Upper lobe of right lung (tissue), 1 donor: ENCODE results near the gene GRK5. TPM values are rescaled to one million over a fixed set of nuclear protein-coding genes. Genes with fewer than 3 reads are reported as not detected.
A peak's percentile ranks its signal among the peaks of the same experiment; 100 is the strongest.
"Not testable (repeated sequence)": the region's sequence is repeated elsewhere in the genome, so short reads cannot be mapped to it uniquely, and the experiment has no call there.

Source experiments
- ATAC-seq: fragments of 200-7000 bp; cut with Tn5 transposase; one replicate; pipeline ENCODE4 v1.9.1; 2020; ENCODE audit warnings: mild to moderate bottlenecking, moderate library complexity
- DNase-seq: peaks from one replicate; pipeline ENCODE4 v3.0.0-alpha.2; 2020
- H3K27ac ChIP-seq: fragments of 200-600 bp; one replicate; pipeline ENCODE4 v1.8.0; 2022
- H3K27me3 ChIP-seq: fragments of 200-600 bp; one replicate; pipeline ENCODE4 v1.8.0; 2022; ENCODE audit warnings: mild to moderate bottlenecking
- H3K36me3 ChIP-seq: fragments of 200-600 bp; one replicate; pipeline ENCODE4 v1.8.0; 2022
- H3K4me1 ChIP-seq: fragments of 200-600 bp; one replicate; pipeline ENCODE4 v1.8.0; 2022
- H3K4me3 ChIP-seq: fragments of 200-600 bp; one replicate; pipeline ENCODE4 v1.8.0; 2022; ENCODE audit warnings: mild to moderate bottlenecking
- H3K9me3 ChIP-seq: fragments of 200-600 bp; one replicate; pipeline ENCODE4 v1.8.0; 2022
- intact Hi-C: fragments of 100-400 bp; cut with DNase I; formaldehyde crosslinking; loops from one replicate; pipeline ENCODE4 v1.11.0; 2022
- total RNA-seq: library from RNA; stranded (reverse); fragmentation: NEBNext Ultra II Directional; extraction: Animal tissue kit (Norgen Biotek cat#: 25700); gene quantifications from one replicate; pipeline ENCODE4 v1.2.1, GENCODE V29; 2021
- TF ChIP-seq, protein P1 (sequence below): fragments of 200-600 bp; IDR thresholded peaks from one replicate; pipeline ENCODE4 v1.8.0; 2022; ENCODE audit warnings: antibody characterized with exemption
- donor health status: DM: no; HTN: yes; CAD: no; lungs with severe emphysema.

The GRK5 gene
- total RNA-seq, 1 donor from 2014 or later, result 83.5 TPM

DNA sequence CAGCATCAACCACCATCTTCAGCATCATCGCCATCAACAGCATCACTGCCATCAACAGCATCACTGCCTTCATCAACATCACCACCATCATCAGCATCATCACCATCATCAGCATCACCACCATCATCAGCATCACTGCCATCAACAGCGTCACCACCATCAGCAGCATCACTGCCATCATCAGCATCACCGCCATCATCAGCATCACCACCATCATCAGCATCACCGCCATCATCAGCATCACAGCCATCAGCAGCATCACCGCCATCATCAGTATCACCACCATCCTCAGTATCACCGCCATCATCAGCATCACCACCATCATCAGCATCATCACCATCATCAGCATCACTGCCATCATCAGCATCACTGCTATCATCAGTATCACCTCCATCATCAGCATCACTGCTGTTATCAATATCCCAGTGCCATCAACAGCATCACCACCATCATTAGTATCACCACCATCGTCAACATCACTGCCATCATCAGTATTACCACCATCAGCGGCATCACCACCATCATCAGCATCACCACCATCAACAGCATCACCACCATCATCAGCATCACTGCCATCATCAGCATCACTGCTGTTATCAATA lies 220.0 kb downstream of the GRK5 start:
- Histone ChIP-seq H3K4me3 (no peak overlapping the region), H3K4me1 (no peaks in the 10 kb centered on the region), H3K36me3 (peaks cover 47% of the 10 kb centered on the region), H3K27ac (no peak overlapping the region), H3K27me3 (no peaks in the 10 kb centered on the region), H3K9me3 (no peaks in the 10 kb centered on the region)
- intact Hi-C loops, result no loop called here
- no peak for ATAC-seq
- DNase-seq, result no peak
- TF ChIP-seq, protein P1, sequence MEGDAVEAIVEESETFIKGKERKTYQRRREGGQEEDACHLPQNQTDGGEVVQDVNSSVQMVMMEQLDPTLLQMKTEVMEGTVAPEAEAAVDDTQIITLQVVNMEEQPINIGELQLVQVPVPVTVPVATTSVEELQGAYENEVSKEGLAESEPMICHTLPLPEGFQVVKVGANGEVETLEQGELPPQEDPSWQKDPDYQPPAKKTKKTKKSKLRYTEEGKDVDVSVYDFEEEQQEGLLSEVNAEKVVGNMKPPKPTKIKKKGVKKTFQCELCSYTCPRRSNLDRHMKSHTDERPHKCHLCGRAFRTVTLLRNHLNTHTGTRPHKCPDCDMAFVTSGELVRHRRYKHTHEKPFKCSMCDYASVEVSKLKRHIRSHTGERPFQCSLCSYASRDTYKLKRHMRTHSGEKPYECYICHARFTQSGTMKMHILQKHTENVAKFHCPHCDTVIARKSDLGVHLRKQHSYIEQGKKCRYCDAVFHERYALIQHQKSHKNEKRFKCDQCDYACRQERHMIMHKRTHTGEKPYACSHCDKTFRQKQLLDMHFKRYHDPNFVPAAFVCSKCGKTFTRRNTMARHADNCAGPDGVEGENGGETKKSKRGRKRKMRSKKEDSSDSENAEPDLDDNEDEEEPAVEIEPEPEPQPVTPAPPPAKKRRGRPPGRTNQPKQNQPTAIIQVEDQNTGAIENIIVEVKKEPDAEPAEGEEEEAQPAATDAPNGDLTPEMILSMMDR, result no peak

DNA sequence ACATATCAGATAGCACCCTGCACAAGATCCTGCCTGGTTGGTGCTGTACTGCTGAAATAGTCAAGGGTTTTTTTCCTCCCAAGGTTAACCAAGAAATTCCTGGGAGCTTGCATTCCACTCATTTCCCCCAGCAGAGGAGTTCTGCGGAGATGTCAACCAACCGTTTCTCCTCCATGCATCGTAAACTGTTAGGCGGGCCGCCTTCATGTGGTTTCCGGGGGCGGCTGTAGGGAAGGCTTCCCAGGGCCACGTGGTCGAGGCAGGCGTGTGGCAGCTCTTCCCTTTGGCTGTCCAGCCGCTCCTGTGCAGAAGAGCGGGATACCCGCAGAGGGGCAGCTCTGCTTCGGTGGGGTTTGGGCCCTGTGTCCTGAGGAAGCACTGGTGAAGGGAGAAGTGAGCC lies 221.4 kb downstream of the GRK5 start:
- Histone ChIP-seq H3K4me3 (no peak overlapping the region), H3K36me3 (peaks cover 48% of the 10 kb centered on the region), H3K27ac (no peak overlapping the region), H3K27me3 (no peaks in the 10 kb centered on the region), H3K9me3 (no peaks in the 10 kb centered on the region), H3K4me1 (no peaks in the 10 kb centered on the region)
- intact Hi-C loops, result no loop called here
- DNase-seq, result no peak
- no peak for ATAC-seq
- TF ChIP-seq, protein P1, result no peak

DNA sequence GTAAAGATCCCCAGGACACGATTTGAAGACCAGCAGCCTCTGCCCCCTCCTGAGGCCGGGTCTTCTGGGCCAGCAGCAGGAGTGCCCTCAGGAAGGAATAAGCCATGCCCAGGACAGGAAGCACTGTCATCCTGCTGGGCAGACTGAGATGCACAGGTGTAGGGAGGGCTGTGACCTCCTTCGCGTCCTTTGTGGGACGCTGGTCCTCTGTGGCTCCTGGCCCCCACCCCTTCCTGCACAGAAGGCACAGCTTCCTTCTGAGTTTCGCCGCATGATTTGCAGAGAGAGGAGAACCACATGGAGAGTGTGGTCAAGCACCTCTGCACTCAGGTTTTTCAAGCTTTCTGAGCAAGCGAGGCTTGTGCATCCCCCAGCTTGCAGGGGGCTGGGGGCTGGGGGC lies 222.4 kb downstream of the GRK5 start:
- Histone ChIP-seq H3K9me3 (no peaks in the 10 kb centered on the region), H3K27me3 (no peaks in the 10 kb centered on the region), H3K4me1 (no peaks in the 10 kb centered on the region), H3K27ac (no peak overlapping the region), H3K36me3 (peaks cover 45% of the 10 kb centered on the region), H3K4me3 (no peak overlapping the region)
- intact Hi-C loops, result no loop called here
- ATAC-seq (no peak), DNase-seq (no peak)
- TF ChIP-seq, protein P1, result no peak

DNA sequence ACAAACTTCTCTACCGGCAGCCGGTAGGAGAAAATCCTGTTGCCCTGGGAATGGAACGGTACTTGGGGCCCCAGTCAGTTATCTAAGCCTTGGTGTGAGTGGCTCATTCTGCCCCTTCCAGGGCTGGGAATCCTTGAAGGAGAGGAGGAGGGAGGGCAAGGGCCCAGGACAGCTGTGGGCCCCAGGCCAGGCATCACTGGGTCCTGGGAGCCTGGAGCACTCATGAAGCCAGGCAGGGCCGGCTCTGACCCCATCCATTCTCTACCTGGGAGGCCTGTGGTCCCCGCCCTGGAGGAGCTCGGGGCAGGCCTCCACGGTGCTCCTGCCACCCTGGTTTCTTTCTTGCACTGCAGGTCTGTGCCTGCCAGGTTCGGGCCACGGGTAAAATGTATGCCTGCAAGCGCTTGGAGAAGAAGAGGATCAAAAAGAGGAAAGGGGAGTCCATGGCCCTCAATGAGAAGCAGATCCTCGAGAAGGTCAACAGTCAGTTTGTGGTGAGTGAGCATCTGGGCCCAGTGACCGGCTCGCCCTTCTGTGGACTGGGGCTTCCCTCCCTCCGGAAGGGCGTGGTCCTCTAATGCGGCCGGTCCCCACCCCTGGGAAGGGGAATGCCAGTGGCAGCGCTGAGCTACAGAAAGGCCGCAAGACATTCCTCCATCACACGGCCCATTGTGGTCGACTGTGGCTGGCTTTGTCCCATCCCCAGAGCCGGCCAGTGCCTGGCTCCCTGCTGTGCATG lies 223.8 kb downstream of the GRK5 start:
- ATAC-seq (peak; percentile 59), DNase-seq (no peak)
- no peaks in the 10 kb centered on the region for H3K27me3 ChIP-seq
- TF ChIP-seq, protein P1, result no peak
- peaks cover 45% of the 10 kb centered on the region for H3K36me3 ChIP-seq
- H3K4me1 ChIP-seq, result no peaks in the 10 kb centered on the region
- H3K27ac ChIP-seq, result no peak overlapping the region
- H3K4me3 ChIP-seq, result no peak overlapping the region
- intact Hi-C loops, result no loop called here
- H3K9me3 ChIP-seq, result no peaks in the 10 kb centered on the region

DNA sequence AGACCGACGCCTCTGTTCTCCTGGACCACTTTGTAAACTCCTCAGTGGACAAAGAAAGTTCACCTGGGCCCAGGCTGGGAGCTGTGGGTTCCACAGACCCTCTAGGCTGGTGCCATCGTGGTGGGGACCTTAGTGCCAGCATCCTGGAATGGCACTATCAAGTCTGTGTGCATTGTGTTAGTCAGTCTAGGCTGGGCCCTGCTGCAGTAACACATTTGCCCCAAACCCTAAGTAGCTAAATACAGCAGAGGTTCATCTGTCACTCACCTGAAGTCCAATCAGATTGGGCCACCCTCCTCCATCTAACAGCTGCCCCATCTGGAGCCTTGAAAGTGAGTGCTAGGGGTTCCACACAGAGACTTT lies 224.4 kb downstream of the GRK5 start:
- intact Hi-C loops, result no loop called here
- H3K36me3 ChIP-seq, result peaks cover 51% of the 10 kb centered on the region
- no peak overlapping the region for H3K27ac ChIP-seq

DNA sequence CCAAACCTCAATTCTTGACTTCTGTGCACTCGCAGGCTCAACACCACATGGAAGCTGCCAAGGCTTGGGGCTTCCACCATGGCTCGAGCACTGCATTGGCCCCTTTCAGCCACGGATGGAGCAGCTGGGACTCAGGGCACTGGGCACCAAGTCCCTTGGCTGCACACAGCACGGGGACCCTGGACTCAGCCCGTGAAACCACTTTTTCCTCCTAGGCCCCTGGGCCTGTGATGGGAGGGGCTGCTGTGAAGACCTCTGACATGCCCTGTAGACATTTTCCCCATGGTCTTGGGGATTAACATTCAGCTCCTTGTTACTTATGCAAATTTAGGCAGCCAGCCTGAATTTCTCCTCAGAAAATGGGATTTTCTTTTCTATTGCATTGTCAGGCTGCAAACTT lies 227.6 kb downstream of the GRK5 start:
- intact Hi-C loops, H3K9me3 ChIP-seq, H3K4me1 ChIP-seq, H3K4me3 ChIP-seq, ATAC-seq, DNase-seq, H3K27me3 ChIP-seq, H3K27ac ChIP-seq: not testable (repeated sequence)
- peaks cover 49% of the 10 kb centered on the region for H3K36me3 ChIP-seq

More for the DNA sequence above, 224.4 kb downstream of the GRK5 start:
- H3K9me3 ChIP-seq, result no peaks in the 10 kb centered on the region
- no peaks in the 10 kb centered on the region for H3K27me3 ChIP-seq
- DNase-seq (no peak), ATAC-seq (no peak)
- H3K4me1 ChIP-seq, result no peaks in the 10 kb centered on the region
- no peak overlapping the region for H3K4me3 ChIP-seq
- TF ChIP-seq, protein P1, result no peak
